ENCODE data around the gene CFAP298.
"Not testable (repeated sequence)": the region's sequence is repeated elsewhere in the genome, so short reads cannot be mapped to it uniquely, and the experiment has no call there.

CFAP298 gene

DNA sequence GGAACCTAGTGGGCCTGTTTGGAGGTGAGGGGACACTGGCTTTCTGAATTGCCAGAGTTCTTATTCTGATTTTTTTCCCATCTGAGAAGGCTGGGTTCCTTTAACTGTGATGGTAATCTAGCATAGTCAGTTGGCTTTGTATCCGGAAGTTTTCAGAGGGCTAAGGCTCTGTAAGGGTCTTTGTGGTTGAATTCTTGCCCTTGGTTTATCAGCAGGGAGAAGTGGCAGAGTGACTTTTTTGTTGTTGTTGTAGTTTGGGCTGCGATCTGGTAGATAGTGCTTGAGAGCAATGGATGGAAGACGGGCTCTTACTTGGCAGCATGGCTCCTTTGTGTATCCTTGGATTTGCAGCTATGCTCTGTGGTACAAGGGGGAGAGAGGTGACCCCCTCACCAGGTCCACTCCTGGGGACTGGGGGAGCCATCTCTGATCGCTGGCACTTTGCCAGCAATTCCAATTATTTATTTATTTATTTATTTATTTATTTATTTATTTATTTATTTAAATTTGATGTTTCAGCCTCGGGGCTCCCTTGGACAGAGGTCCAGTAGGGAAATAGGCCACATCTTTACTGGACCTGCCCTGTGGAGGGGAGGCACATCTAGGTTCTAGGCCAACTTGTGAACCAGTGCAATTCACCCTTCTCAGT lies 45.3 kb downstream of the CFAP298 start:
- DNase-seq, result no peak

DNA sequence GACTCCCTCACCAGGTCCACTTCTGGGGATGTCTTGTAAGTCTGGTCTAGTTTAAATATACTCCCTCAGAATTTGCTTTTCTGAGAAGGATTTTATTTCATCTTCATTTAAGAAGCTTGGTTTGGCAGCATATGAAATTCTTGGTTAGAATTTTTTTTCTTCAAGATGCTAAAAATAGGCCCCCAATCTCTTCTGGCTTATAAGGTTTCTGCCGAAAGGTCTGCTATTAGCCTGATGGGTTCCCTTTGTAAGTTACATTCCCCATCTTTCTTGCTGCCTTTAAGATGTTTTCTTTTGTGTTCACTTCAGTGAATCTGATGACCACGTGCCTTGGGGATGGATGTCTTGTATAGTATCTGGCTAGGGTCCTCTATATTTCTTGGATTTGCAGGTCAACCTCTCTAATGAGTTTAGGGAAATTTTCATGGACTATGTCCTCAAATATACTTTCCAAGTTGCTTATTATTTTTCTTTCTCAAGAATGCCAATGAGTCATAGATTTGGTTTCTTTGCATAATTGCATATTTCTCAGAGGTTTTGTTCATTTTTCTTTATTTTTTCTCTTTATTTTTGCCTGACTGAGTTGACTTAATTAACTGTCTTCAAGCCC lies 46.2 kb downstream of the CFAP298 start:
- DNase-seq, result no peak

- DNase-seq, result no peak
Measured at GRCh38 chr21:32562915-32563314, 49.3 kb downstream of the CFAP298 start.

- peak in 1 of 2 experiments; percentile 27 for DNase-seq
Measured at GRCh38 chr21:32562426-32562825, 49.8 kb downstream of the CFAP298 start.

DNA sequence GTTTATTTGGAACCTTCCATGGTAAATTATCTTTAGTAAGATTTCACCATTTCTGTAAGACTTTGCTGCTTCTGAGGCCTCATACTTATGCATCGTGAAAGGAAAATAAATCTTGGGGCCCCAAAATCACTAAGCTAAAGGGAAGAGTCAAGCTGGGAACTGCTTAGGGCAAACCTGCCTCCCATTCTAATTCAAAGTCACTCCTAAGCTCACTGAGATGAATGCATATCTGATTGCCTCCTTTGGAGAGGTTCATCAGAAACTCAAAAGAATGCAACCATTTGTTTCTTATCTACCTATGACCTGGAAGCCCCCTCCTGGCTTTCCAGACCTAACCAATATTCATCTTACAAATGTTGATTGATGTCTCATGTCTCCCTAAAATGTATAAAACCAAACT lies 50.7 kb downstream of the CFAP298 start:
- not testable (repeated sequence) for DNase-seq

DNA sequence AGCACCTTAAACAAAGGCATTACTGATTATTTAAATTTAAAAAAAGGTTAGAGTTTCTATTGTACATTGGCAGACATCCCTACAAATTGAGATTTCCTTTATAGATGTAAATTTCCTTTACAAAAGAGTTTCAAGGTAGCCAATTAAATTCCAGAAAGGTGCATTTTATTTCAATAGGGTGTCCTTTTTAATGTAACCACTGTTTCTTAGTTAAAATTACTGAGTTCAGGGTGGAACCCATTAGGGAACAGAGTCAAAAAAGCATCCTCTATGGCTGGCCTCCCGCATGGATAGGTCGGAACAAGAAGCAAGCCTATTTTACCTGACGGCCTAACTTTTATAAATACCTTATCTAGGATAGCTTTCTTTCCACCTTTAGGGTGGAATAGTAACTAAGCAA lies 51.3 kb downstream of the CFAP298 start:
- DNase-seq, result no peak

DNA sequence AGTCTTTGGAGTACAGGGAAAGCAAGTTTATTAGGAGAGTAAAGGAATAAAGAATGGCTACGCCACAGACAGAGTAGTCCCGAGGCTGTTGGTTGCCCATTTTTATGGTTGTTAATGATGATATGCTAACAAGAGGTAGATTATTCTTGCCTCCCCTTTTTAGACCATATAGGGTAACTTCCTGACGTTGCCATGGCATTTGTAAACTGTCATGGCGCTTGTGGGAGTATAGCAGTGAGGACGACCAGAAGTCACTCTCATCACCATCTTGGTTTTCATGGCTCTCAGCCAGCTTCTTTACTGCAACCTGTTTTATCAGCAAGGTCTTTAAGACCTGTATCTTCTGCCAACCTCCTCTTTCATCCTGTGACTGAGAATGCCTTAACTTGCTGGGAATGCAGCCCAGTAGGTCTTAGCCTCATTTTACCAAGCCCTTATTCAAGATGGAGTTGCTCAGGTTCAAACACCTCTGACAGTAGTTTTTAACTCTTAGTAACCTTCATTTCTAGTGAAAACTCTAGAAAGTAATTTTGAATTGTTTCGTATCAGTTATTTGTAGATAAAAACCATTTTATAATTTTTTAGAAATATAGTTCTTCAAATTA lies 53.1 kb downstream of the CFAP298 start:
- no peak for DNase-seq

DNA sequence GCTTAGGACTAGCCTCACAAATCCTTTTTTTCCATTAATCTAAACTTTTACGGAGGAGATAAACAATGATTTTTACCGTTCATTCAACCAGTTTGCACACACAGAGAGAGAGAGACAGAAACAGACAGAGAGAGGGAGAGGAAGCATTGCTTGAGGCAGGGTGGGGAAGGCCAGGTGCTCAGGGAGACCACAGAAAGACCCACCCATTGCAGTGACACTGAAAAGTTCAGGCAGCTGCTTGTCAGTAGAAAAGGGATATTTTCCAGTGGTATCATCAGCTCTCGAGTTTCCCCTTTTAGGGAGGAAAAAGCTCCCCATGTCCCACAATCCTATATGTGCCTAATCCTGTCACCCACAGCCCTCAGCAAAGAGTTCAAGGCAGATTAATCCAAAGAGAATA lies 54.1 kb downstream of the CFAP298 start:
- no peak for DNase-seq

DNA sequence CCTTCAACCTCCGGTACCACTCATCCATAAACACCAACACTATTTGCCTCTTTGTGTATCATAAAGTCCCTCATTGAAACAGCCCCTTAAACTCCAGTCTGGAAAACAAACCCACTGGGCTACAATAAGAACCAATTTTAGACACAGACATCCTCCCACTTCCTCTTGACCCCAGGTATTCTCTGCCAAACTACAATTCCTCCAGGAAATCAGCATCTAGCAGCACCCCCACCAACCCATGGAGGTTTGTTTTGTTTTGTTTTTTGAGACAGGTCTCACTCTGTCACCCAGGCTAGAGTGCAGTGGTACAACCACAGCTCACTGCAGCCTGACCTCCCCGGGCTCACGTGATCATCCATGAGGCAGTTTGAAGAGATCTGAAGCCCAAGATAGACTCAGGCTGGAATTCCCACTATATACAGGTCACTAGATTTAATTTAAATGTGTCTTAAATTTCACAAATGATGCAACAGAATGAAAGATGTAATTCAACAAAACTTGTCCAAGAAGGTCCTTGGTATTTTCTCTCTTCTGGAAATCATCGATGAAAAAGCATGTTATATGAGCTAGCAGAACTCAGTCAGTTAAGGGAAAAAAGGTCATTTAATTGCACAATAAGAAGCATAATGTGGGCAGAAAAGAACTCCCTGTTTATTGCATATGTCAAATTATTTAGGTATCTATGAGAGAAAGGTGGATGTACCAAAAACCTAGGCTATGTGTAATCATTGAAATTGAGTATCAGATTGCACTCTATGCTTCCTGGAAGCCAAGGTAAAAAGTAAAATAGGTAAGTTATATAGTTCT lies 57.1 kb downstream of the CFAP298 start:
- DNase-seq, result no peak

- no peak for DNase-seq
Measured at GRCh38 chr21:32549886-32550285, 62.3 kb downstream of the CFAP298 start.

DNA sequence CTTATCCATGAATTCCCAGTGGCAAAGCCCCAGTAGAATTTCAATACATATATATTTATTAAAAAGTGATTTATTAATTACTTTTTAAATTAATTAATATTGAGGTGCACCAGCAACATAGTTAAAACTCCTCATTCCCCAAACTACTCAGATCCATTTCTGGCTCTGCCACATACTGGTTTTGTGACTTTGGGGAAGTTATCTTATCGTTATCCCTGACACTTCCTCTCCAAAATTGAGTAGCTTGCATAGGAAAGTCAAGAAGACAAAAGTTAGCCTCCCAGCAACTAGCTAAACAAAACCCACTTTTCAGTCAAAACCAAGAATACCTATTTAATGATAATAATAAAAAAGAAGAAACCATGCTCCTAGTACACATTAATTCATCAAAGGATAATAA lies 62.7 kb downstream of the CFAP298 start:
- no peak for DNase-seq
